ENCODE data around the gene DUOX2.
"Not testable (repeated sequence)": the region's sequence is repeated elsewhere in the genome, so short reads cannot be mapped to it uniquely, and the experiment has no call there.

Gene DUOX2

GRCh38 chr15:45091576-45091975 is 22.4 kb downstream of the DUOX2 start:
- no peaks in the 10 kb centered on the region for H3K9me3 ChIP-seq (ENCODE audit: low read length)
- H3K9ac ChIP-seq (ENCODE audit: low read length) = no peak overlapping the region
- no peaks in the 10 kb centered on the region for H3K36me3 ChIP-seq (ENCODE audit: insufficient read depth, low read length)
- H3K27ac ChIP-seq (ENCODE audit: low read depth, low read length) = no peak overlapping the region
- H3K4me1 ChIP-seq (ENCODE audit: insufficient read depth, low read length) = no peaks in the 10 kb centered on the region
- H3K27me3 ChIP-seq (ENCODE audit: control insufficient read depth in 1 of 2, insufficient read depth in 2 of 2, low read length in 2 of 2) = no peaks in the 10 kb centered on the region
- H3K4me3 ChIP-seq (ENCODE audit: low read depth in 1 of 2, low read length in 2 of 2) = no peak overlapping the region

GRCh38 chr15:45091161-45091560 is 22.8 kb downstream of the DUOX2 start:
- H3K4me3 ChIP-seq (ENCODE audit: low read depth in 1 of 2, low read length in 2 of 2) = no peak overlapping the region
- no peaks in the 10 kb centered on the region for H3K4me1 ChIP-seq (ENCODE audit: insufficient read depth, low read length)
- no peak overlapping the region for H3K27ac ChIP-seq (ENCODE audit: low read depth, low read length)
- no peaks in the 10 kb centered on the region for H3K9me3 ChIP-seq (ENCODE audit: low read length)
- no peaks in the 10 kb centered on the region for H3K27me3 ChIP-seq (ENCODE audit: control insufficient read depth in 1 of 2, insufficient read depth in 2 of 2, low read length in 2 of 2)
- H3K9ac ChIP-seq (ENCODE audit: low read length) = no peak overlapping the region
- H3K36me3 ChIP-seq (ENCODE audit: insufficient read depth, low read length) = no peaks in the 10 kb centered on the region

GRCh38 chr15:45089712-45090373 is 24.1 kb downstream of the DUOX2 start:
- Histone ChIP-seq H3K4me1 (ENCODE audit: insufficient read depth, low read length) (no peaks in the 10 kb centered on the region), H3K9me3 (ENCODE audit: low read length) (no peaks in the 10 kb centered on the region), H3K36me3 (ENCODE audit: insufficient read depth, low read length) (no peaks in the 10 kb centered on the region), H3K9ac (ENCODE audit: low read length) (no peak overlapping the region), H3K27ac (ENCODE audit: low read depth, low read length) (no peak overlapping the region), H3K4me3 (ENCODE audit: low read depth in 1 of 2, low read length in 2 of 2) (no peak overlapping the region), H3K27me3 (ENCODE audit: control insufficient read depth in 1 of 2, insufficient read depth in 2 of 2, low read length in 2 of 2) (no peaks in the 10 kb centered on the region)

GRCh38 chr15:45088801-45089711 is 24.9 kb downstream of the DUOX2 start:
- Histone ChIP-seq H3K4me3 (ENCODE audit: low read depth in 1 of 2, low read length in 2 of 2) (no peak overlapping the region), H3K27ac (ENCODE audit: low read depth, low read length) (no peak overlapping the region), H3K9ac (ENCODE audit: low read length) (no peak overlapping the region), H3K27me3 (ENCODE audit: control insufficient read depth in 1 of 2, insufficient read depth in 2 of 2, low read length in 2 of 2) (no peaks in the 10 kb centered on the region), H3K9me3 (ENCODE audit: low read length) (no peaks in the 10 kb centered on the region), H3K36me3 (ENCODE audit: insufficient read depth, low read length) (no peaks in the 10 kb centered on the region), H3K4me1 (ENCODE audit: insufficient read depth, low read length) (no peaks in the 10 kb centered on the region)

- Histone ChIP-seq H3K27me3 (ENCODE audit: control insufficient read depth in 1 of 2, insufficient read depth in 2 of 2, low read length in 2 of 2) (no peaks in the 10 kb centered on the region), H3K9me3 (ENCODE audit: low read length) (no peaks in the 10 kb centered on the region)
These were observed 26.5 kb downstream of the DUOX2 start for GRCh38 chr15:45087513-45087912.

GRCh38 chr15:45084163-45084562 is 29.8 kb downstream of the DUOX2 start:
- Histone ChIP-seq H3K9ac (ENCODE audit: low read length) (no peak overlapping the region), H3K27ac (ENCODE audit: low read depth, low read length) (no peak overlapping the region), H3K9me3 (ENCODE audit: low read length) (no peaks in the 10 kb centered on the region), H3K4me3 (ENCODE audit: low read depth in 1 of 2, low read length in 2 of 2) (no peak overlapping the region), H3K36me3 (ENCODE audit: insufficient read depth, low read length) (no peaks in the 10 kb centered on the region), H3K27me3 (ENCODE audit: control insufficient read depth in 1 of 2, insufficient read depth in 2 of 2, low read length in 2 of 2) (no peaks in the 10 kb centered on the region), H3K4me1 (ENCODE audit: insufficient read depth, low read length) (no peaks in the 10 kb centered on the region)

More at GRCh38 chr15:45087513-45087912, 26.5 kb downstream of the DUOX2 start:
- Histone ChIP-seq H3K9ac (ENCODE audit: low read length) (no peak overlapping the region), H3K27ac (ENCODE audit: low read depth, low read length) (no peak overlapping the region), H3K36me3 (ENCODE audit: insufficient read depth, low read length) (no peaks in the 10 kb centered on the region), H3K4me1 (ENCODE audit: insufficient read depth, low read length) (no peaks in the 10 kb centered on the region), H3K4me3 (ENCODE audit: low read depth in 1 of 2, low read length in 2 of 2) (no peak overlapping the region)

- Histone ChIP-seq H3K27ac (ENCODE audit: low read depth, low read length) (no peak overlapping the region), H3K4me3 (ENCODE audit: low read depth in 1 of 2, low read length in 2 of 2) (no peak overlapping the region), H3K9ac (ENCODE audit: low read length) (no peak overlapping the region), H3K4me1 (ENCODE audit: insufficient read depth, low read length) (no peaks in the 10 kb centered on the region), H3K36me3 (ENCODE audit: insufficient read depth, low read length) (no peaks in the 10 kb centered on the region), H3K27me3 (ENCODE audit: control insufficient read depth in 1 of 2, insufficient read depth in 2 of 2, low read length in 2 of 2) (no peaks in the 10 kb centered on the region), H3K9me3 (ENCODE audit: low read length) (no peaks in the 10 kb centered on the region)
These were observed 30.7 kb downstream of the DUOX2 start for GRCh38 chr15:45083223-45083622.

- not testable (repeated sequence) for H3K36me3 ChIP-seq (ENCODE audit: insufficient read depth, low read length); H3K9ac ChIP-seq (ENCODE audit: low read length); H3K27ac ChIP-seq (ENCODE audit: low read depth, low read length); H3K4me1 ChIP-seq (ENCODE audit: insufficient read depth, low read length); H3K27me3 ChIP-seq (ENCODE audit: control insufficient read depth in 1 of 2, insufficient read depth in 2 of 2, low read length in 2 of 2); H3K4me3 ChIP-seq (ENCODE audit: low read depth in 1 of 2, low read length in 2 of 2); H3K9me3 ChIP-seq (ENCODE audit: low read length)
These were observed 31.6 kb downstream of the DUOX2 start for GRCh38 chr15:45082412-45082811.

- H3K27me3 ChIP-seq (ENCODE audit: control insufficient read depth in 1 of 2, insufficient read depth in 2 of 2, low read length in 2 of 2); H3K4me1 ChIP-seq (ENCODE audit: insufficient read depth, low read length); H3K36me3 ChIP-seq (ENCODE audit: insufficient read depth, low read length); H3K4me3 ChIP-seq (ENCODE audit: low read depth in 1 of 2, low read length in 2 of 2); H3K9ac ChIP-seq (ENCODE audit: low read length); H3K9me3 ChIP-seq (ENCODE audit: low read length); H3K27ac ChIP-seq (ENCODE audit: low read depth, low read length): not testable (repeated sequence)
These were observed 33.4 kb downstream of the DUOX2 start for GRCh38 chr15:45080593-45080992.

- not testable (repeated sequence) for H3K9ac ChIP-seq (ENCODE audit: low read length); H3K27me3 ChIP-seq (ENCODE audit: control insufficient read depth in 1 of 2, insufficient read depth in 2 of 2, low read length in 2 of 2); H3K27ac ChIP-seq (ENCODE audit: low read depth, low read length)
These were observed 34.2 kb downstream of the DUOX2 start for GRCh38 chr15:45079628-45080246.

GRCh38 chr15:45079201-45079600 is 34.8 kb downstream of the DUOX2 start:
- not testable (repeated sequence) for H3K27ac ChIP-seq (ENCODE audit: low read depth, low read length); H3K4me3 ChIP-seq (ENCODE audit: low read depth in 1 of 2, low read length in 2 of 2); H3K4me1 ChIP-seq (ENCODE audit: insufficient read depth, low read length); H3K27me3 ChIP-seq (ENCODE audit: control insufficient read depth in 1 of 2, insufficient read depth in 2 of 2, low read length in 2 of 2); H3K9me3 ChIP-seq (ENCODE audit: low read length); H3K9ac ChIP-seq (ENCODE audit: low read length); H3K36me3 ChIP-seq (ENCODE audit: insufficient read depth, low read length)

More at GRCh38 chr15:45079628-45080246, 34.2 kb downstream of the DUOX2 start:
- not testable (repeated sequence) for H3K4me1 ChIP-seq (ENCODE audit: insufficient read depth, low read length); H3K4me3 ChIP-seq (ENCODE audit: low read depth in 1 of 2, low read length in 2 of 2); H3K9me3 ChIP-seq (ENCODE audit: low read length); H3K36me3 ChIP-seq (ENCODE audit: insufficient read depth, low read length)

All from muscle layer of colon (tissue), 2 donors.